ENCODE measurements around the gene ELOA. TPM values are rescaled to one million over a fixed set of nuclear protein-coding genes. Genes with fewer than 3 reads are reported as not detected.

Gene ELOA
- total RNA-seq, 2 experiments from 2014 or later, result 28.1 to 33.0 TPM

DNA sequence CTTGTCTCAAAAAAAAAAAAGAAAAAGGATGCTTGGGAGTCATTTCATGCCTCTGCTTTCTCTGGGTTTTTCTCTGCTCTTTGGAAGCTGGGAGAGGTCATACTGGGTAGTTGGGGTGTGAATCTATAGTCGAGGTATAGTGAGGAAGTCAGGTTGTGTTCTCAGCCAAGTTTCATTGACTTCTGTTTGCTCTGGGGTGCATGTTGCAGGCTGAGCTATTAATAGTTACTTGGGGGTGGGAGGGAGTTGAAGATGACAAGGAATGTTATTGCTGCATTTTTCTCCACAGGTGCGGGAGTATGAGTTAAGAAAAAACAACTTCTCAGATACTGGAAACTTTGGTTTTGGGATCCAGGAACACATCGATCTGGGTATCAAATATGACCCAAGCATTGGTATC lies 48.9 kb upstream of the ELOA start:
- intact Hi-C loops (cut with DNase I, micrococcal nuclease), result loop anchor here (5.0 kb wide), 3 partner anchors 48 to 327 kb away; partner anchors contain the start of genes ELOA (in 1 of the 2), FUCA1 (in 1 of the 2) and ZNF436 (in 1 of the 2)
- peaks cover 65% of the 10 kb centered on the region for H3K4me1 Mint-ChIP-seq (ENCODE audit: low read depth)
- no peaks in the 10 kb centered on the region for H3K27me3 Mint-ChIP-seq
- H3K27ac ChIP-seq (ENCODE audit: low read depth in 1 of 2, low read length in 2 of 2), result no peak overlapping the region
- peaks cover 71% of the 10 kb centered on the region for H3K36me3 ChIP-seq (ENCODE audit: insufficient read depth, low read length)
- no peak for DNase-seq
- H3K27me3 ChIP-seq (ENCODE audit: control insufficient read depth in 1 of 2, insufficient read depth in 2 of 2, low read length in 2 of 2), result no peaks in the 10 kb centered on the region
- H3K4me1 ChIP-seq (ENCODE audit: insufficient read depth, low read length), result peaks cover 40% of the 10 kb centered on the region
- TF ChIP-seq, protein P1, sequence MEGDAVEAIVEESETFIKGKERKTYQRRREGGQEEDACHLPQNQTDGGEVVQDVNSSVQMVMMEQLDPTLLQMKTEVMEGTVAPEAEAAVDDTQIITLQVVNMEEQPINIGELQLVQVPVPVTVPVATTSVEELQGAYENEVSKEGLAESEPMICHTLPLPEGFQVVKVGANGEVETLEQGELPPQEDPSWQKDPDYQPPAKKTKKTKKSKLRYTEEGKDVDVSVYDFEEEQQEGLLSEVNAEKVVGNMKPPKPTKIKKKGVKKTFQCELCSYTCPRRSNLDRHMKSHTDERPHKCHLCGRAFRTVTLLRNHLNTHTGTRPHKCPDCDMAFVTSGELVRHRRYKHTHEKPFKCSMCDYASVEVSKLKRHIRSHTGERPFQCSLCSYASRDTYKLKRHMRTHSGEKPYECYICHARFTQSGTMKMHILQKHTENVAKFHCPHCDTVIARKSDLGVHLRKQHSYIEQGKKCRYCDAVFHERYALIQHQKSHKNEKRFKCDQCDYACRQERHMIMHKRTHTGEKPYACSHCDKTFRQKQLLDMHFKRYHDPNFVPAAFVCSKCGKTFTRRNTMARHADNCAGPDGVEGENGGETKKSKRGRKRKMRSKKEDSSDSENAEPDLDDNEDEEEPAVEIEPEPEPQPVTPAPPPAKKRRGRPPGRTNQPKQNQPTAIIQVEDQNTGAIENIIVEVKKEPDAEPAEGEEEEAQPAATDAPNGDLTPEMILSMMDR (IDR thresholded peaks at IDR 0.05), result no peak
- ChIA-PET POLR2A (no interaction called here), CTCF (no interaction called here)
- H3K9me3 Mint-ChIP-seq, result no peaks in the 10 kb centered on the region
- no peak overlapping the region for H3K4me3 ChIP-seq (ENCODE audit: low read length)
- H3K4me3 Mint-ChIP-seq, result peak overlapping the region; percentile 99
- H3K9me3 ChIP-seq (ENCODE audit: control insufficient read depth in 1 of 2, insufficient read depth in 1 of 2, low read length in 2 of 2), result peaks cover 0 to 3% of the 10 kb centered on the region in 2 experiments
- peak overlapping the region; percentile 95 for H3K27ac Mint-ChIP-seq
- no peak for ATAC-seq (ENCODE audit: poor library complexity)
- H3K36me3 Mint-ChIP-seq (ENCODE audit: low read depth), result peaks cover 79% of the 10 kb centered on the region

DNA sequence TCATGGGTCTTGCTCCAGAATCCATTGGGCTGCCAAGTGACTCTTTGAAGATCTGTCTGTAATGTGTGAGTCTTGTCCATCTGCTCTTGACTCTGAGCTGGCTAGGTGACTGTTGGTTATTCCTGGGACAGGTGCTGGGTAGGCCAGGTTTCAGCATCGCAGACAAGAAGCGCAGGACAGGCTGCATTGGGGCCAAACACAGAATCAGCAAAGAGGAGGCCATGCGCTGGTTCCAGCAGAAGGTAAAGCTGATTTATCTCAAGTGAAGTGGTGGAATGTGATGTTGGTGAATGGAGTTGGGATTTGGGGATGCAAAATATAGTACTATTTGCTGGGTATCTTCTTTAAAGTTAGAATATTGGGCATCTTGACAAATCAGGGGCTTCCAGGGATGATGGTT lies 47.6 kb upstream of the ELOA start:
- Mint-ChIP-seq H3K36me3 (ENCODE audit: low read depth) (peaks cover 92% of the 10 kb centered on the region), H3K4me1 (ENCODE audit: low read depth) (peaks cover 69% of the 10 kb centered on the region), H3K9me3 (no peaks in the 10 kb centered on the region), H3K4me3 (peak overlapping the region; percentile 12), H3K27me3 (no peaks in the 10 kb centered on the region), H3K27ac (peak overlapping the region; percentile 22)
- Histone ChIP-seq H3K9me3 (ENCODE audit: control insufficient read depth in 1 of 2, insufficient read depth in 1 of 2, low read length in 2 of 2) (peaks cover 0 to 3% of the 10 kb centered on the region in 2 experiments), H3K36me3 (ENCODE audit: insufficient read depth, low read length) (peaks cover 80% of the 10 kb centered on the region), H3K4me3 (ENCODE audit: low read length) (no peak overlapping the region), H3K27me3 (ENCODE audit: control insufficient read depth in 1 of 2, insufficient read depth in 2 of 2, low read length in 2 of 2) (no peaks in the 10 kb centered on the region), H3K4me1 (ENCODE audit: insufficient read depth, low read length) (peaks cover 40% of the 10 kb centered on the region), H3K27ac (ENCODE audit: low read depth in 1 of 2, low read length in 2 of 2) (no peak overlapping the region)
- TF ChIP-seq, protein P1 (IDR thresholded peaks at IDR 0.05), result no peak
- ChIA-PET CTCF (interaction anchor here (0.8 kb wide), 1 partner anchor 47 kb away, joined by 4 read pairs; the partner anchor contains the start of gene ELOA), POLR2A (no interaction called here)
- no peak for ATAC-seq (ENCODE audit: poor library complexity)
- DNase-seq, result no peak
- intact Hi-C loops (cut with DNase I, micrococcal nuclease), result no loop called here

- peaks cover 0 to 3% of the 10 kb centered on the region in 2 experiments for H3K9me3 ChIP-seq (ENCODE audit: control insufficient read depth in 1 of 2, insufficient read depth in 1 of 2, low read length in 2 of 2)
- Mint-ChIP-seq H3K4me1 (ENCODE audit: low read depth) (peaks cover 69% of the 10 kb centered on the region), H3K4me3 (peak overlapping the region; percentile 23), H3K36me3 (ENCODE audit: low read depth) (peaks cover 100% of the 10 kb centered on the region), H3K9me3 (no peaks in the 10 kb centered on the region), H3K27ac (peak overlapping the region; percentile 22), H3K27me3 (no peaks in the 10 kb centered on the region)
- intact Hi-C loops (cut with DNase I, micrococcal nuclease), result no loop called here
- ChIA-PET POLR2A (interaction anchor here (0.7 kb wide), 1 partner anchor 82 kb away, joined by 3 read pairs; the partner anchor contains the start of gene PITHD1), CTCF (no interaction called here)
- no peaks in the 10 kb centered on the region for H3K27me3 ChIP-seq (ENCODE audit: control insufficient read depth in 1 of 2, insufficient read depth in 2 of 2, low read length in 2 of 2)
- TF ChIP-seq, protein P1 (IDR thresholded peaks at IDR 0.05), result no peak
- no peak for ATAC-seq (ENCODE audit: poor library complexity)
- H3K36me3 ChIP-seq (ENCODE audit: insufficient read depth, low read length), result peaks cover 88% of the 10 kb centered on the region
- no peak overlapping the region for H3K4me3 ChIP-seq (ENCODE audit: low read length)
- no peak overlapping the region for H3K27ac ChIP-seq (ENCODE audit: low read depth in 1 of 2, low read length in 2 of 2)
- peaks cover 36% of the 10 kb centered on the region for H3K4me1 ChIP-seq (ENCODE audit: insufficient read depth, low read length)
- no peak for DNase-seq
Measured at GRCh38 chr1:23696335-23696989, 46.8 kb upstream of the ELOA start.
